ENCODE data around the gene CCDC97. TPM values are rescaled to one million over a fixed set of nuclear protein-coding genes. Genes with fewer than 3 reads are reported as not detected.

The CCDC97 gene
- total and polyA plus RNA-seq, 7 donors, result 8.7 to 23.1 (median 11.3) TPM

- H3K27me3 ChIP-seq, result no peaks in the 10 kb centered on the region
- peak within 1 kb of the TSS; percentile 84 to 100 (median 92) for H3K4me3 ChIP-seq
- H3K9me3 ChIP-seq, result no peaks in the 10 kb centered on the region
- peaks cover 15 to 23% (median 21%) of the 10 kb centered on the region in 4 donors for H3K36me3 ChIP-seq
- peak; percentile 100 for DNase-seq
- peak within 1 kb of the TSS; percentile 98 to 100 (median 100) for H3K27ac ChIP-seq
- H3K4me1 ChIP-seq, result peaks cover 0 to 40% (median 33%) of the 10 kb centered on the region in 4 donors
- TF ChIP-seq EP300 (IDR thresholded peaks at IDR 0.05) (no peak), CTCF (IDR thresholded peaks at IDR 0.05) (peak in 2 of 4 experiments; percentile 8 to 23), POLR2AphosphoS5 (IDR thresholded peaks at IDR 0.05) (peak; percentile 56 to 73 (median 72)), POLR2A (IDR thresholded peaks at IDR 0.05) (no peak)
- intact Hi-C loops (cut with DNase I), result loop anchor here (1.0 to 5.0 kb wide), 2 partner anchors 44 to 88 kb away; partner anchors contain the start of gene TGFB1
- 1% methylated on average over 55 of the region's 55 CpGs for WGBS, 2 donors
Measured at GRCh38 chr19:41263850-41264580, 46.0 kb upstream of the CCDC97 start, which contains the start of gene HNRNPUL1. Gene HNRNPUL1 (plus strand): TSS chr19:41264372. CDS start chr19:41264504, 132 bp downstream.

GRCh38 chr19:41264581-41265394 lies 45.2 kb upstream of the CCDC97 start:
- peak; percentile 84 for DNase-seq
- Histone ChIP-seq H3K27me3 (no peaks in the 10 kb centered on the region), H3K27ac (peak overlapping the region; percentile 96 to 100 (median 100)), H3K4me3 (peak overlapping the region; percentile 84 to 100 (median 92)), H3K9me3 (no peaks in the 10 kb centered on the region), H3K4me1 (peaks cover 0 to 40% (median 33%) of the 10 kb centered on the region in 4 donors), H3K36me3 (peaks cover 18 to 24% (median 21%) of the 10 kb centered on the region in 4 donors)
- TF ChIP-seq POLR2AphosphoS5 (IDR thresholded peaks at IDR 0.05), result no peak
- no peak for TF ChIP-seq POLR2A (IDR thresholded peaks at IDR 0.05)
- TF ChIP-seq CTCF (IDR thresholded peaks at IDR 0.05), result no peak
- TF ChIP-seq EP300 (IDR thresholded peaks at IDR 0.05), result no peak
- intact Hi-C loops (cut with DNase I), result loop anchor here (5.0 kb wide), 1 partner anchor 88 kb away; the partner anchor contains the start of gene TGFB1
- 0 to 1% methylated on average over 75 of the region's 75 CpGs for WGBS, 2 donors

GRCh38 chr19:41265395-41266153 lies 44.4 kb upstream of the CCDC97 start:
- H3K27ac ChIP-seq, result peak overlapping the region; percentile 96 to 100 (median 100)
- peaks cover 0 to 40% (median 33%) of the 10 kb centered on the region in 4 donors for H3K4me1 ChIP-seq
- 5 to 26% methylated on average over 17 of the region's 17 CpGs for WGBS, 2 donors
- no peaks in the 10 kb centered on the region for H3K27me3 ChIP-seq
- TF ChIP-seq EP300 (IDR thresholded peaks at IDR 0.05) (no peak), POLR2AphosphoS5 (IDR thresholded peaks at IDR 0.05) (peak in 1 of 4 donors; percentile 35)
- peak overlapping the region; percentile 84 to 100 (median 92) for H3K4me3 ChIP-seq
- H3K9me3 ChIP-seq, result no peaks in the 10 kb centered on the region
- intact Hi-C loops (cut with DNase I), result no loop called here
- DNase-seq, result peak; percentile 64
- peaks cover 21 to 28% (median 26%) of the 10 kb centered on the region in 4 donors for H3K36me3 ChIP-seq

GRCh38 chr19:41269055-41269454 lies 40.9 kb upstream of the CCDC97 start:
- no peaks in the 10 kb centered on the region for H3K9me3 ChIP-seq
- H3K27ac ChIP-seq, result no peak overlapping the region
- no peaks in the 10 kb centered on the region for H3K27me3 ChIP-seq
- peaks cover 53 to 63% (median 61%) of the 10 kb centered on the region in 4 donors for H3K36me3 ChIP-seq
- DNase-seq, result no peak
- H3K4me3 ChIP-seq, result no peak overlapping the region
- intact Hi-C loops (cut with DNase I), result no loop called here
- H3K4me1 ChIP-seq, result peaks cover 0 to 32% (median 25%) of the 10 kb centered on the region in 4 donors
- 97 to 98% methylated on average over 2 of the region's 2 CpGs for WGBS, 2 donors
- no peak for TF ChIP-seq POLR2AphosphoS5 (IDR thresholded peaks at IDR 0.05)
- TF ChIP-seq CTCF (IDR thresholded peaks at IDR 0.05), result no peak
- TF ChIP-seq EP300 (IDR thresholded peaks at IDR 0.05), result no peak
- TF ChIP-seq POLR2A (IDR thresholded peaks at IDR 0.05), result no peak

Measured in sigmoid colon (tissue), 7 donors.